Hepatocyte (in vitro differentiated cells): ENCODE measurements around the gene RSPH9. TPM values are rescaled to one million over a fixed set of nuclear protein-coding genes. Genes with fewer than 3 reads are reported as not detected.

Source experiments
- DNase-seq: peaks from one replicate; pipeline ENCODE4 v3.0.0-alpha.2; 2016; ENCODE audit warnings: low spot score
- H2AFZ ChIP-seq: fragments of 200-600 bp; sonication (generic); 2 replicates; pipeline ENCODE4 v1.6.0; 2016; ENCODE audit warnings: antibody characterized with exemption, mild to moderate bottlenecking
- H3K27ac ChIP-seq: fragments of 200-600 bp; sonication (generic); 2 replicates; pipeline ENCODE4 v1.5.1; 2016; ENCODE audit warnings: mild to moderate bottlenecking
- H3K27me3 ChIP-seq: fragments of 200-600 bp; sonication (generic); 2 replicates; pipeline ENCODE4 v1.6.1; 2016
- H3K36me3 ChIP-seq: fragments of 200-600 bp; sonication (generic); replicated peaks from 2 replicates; pipeline ENCODE4 v1.5.1; 2016; ENCODE audit warnings: low read depth; ENCODE audit not compliant: insufficient read depth
- H3K4me1 ChIP-seq: fragments of 200-600 bp; sonication (generic); 2 replicates; pipeline ENCODE4 v1.5.1; 2016; ENCODE audit warnings: mild to moderate bottlenecking, moderate library complexity; ENCODE audit not compliant: insufficient read depth
- H3K4me2 ChIP-seq: fragments of 200-600 bp; sonication (generic); 2 replicates; pipeline ENCODE4 v1.6.0; 2016
- H3K4me3 ChIP-seq: fragments of 200-600 bp; sonication (generic); 2 replicates; pipeline ENCODE4 v1.5.1; 2016; ENCODE audit warnings: mild to moderate bottlenecking
- H3K79me2 ChIP-seq: fragments of 200-600 bp; sonication (generic); 2 replicates; pipeline ENCODE4 v1.6.0; 2017; ENCODE audit warnings: mild to moderate bottlenecking
- H3K9me2 ChIP-seq: fragments of 200-600 bp; sonication (generic); replicated peaks from 2 replicates; pipeline ENCODE4 v1.6.0; 2017; ENCODE audit warnings: mild to moderate bottlenecking; ENCODE audit not compliant: insufficient read depth
- H3K9me3 ChIP-seq: fragments of 200-600 bp; sonication (generic); 2 replicates; pipeline ENCODE4 v1.5.1; 2016; ENCODE audit warnings: low read depth, mild to moderate bottlenecking
- H4K20me1 ChIP-seq: fragments of 200-600 bp; sonication (generic); 2 replicates; pipeline ENCODE4 v1.6.0; 2016; ENCODE audit warnings: mild to moderate bottlenecking; ENCODE audit not compliant: insufficient read depth, poor library complexity, severe bottlenecking
- EZH2 ChIP-seq: fragments of 200-600 bp; sonication (generic); IDR thresholded peaks from 2 replicates; pipeline ENCODE4 v1.6.1; 2016; ENCODE audit warnings: antibody characterized with exemption, mild to moderate bottlenecking, borderline replicate concordance
- EZH2phosphoT487 ChIP-seq: fragments of 200-600 bp; sonication (generic); IDR thresholded peaks from one replicate; pipeline ENCODE4 v1.6.1; 2018; ENCODE audit warnings: antibody characterized with exemption, mild to moderate bottlenecking, low read depth, moderate library complexity; ENCODE audit not compliant: unreplicated experiment, severe bottlenecking
- WGBS: methylation state at CpG from one replicate; pipeline ENCODE4 v1.1.6; 2016; ENCODE audit warnings: low lambda C conversion rate; ENCODE audit errors: missing lambda C conversion rate; 5-methylcytosine and 5-hydroxymethylcytosine counted together
- polyA plus RNA-seq: library from polyadenylated mRNA; unstranded; fragments of >200 nt; fragmentation: Nextera tagmentation; extraction: Ambion mirVana; gene quantifications from 2 replicates; pipeline ENCODE4 v1.2.1, GENCODE V29; 2016
- total RNA-seq: library from RNA; depleted of rRNA; stranded (reverse); fragments of >200 nt; gene quantifications from 2 replicates; pipeline ENCODE4 v1.2.3, GENCODE V29; 2014
- TF ChIP-seq, protein P1 (sequence below): fragments of 200-600 bp; sonication (generic); IDR thresholded peaks from 2 replicates; pipeline ENCODE4 v1.5.1; 2016; ENCODE audit warnings: antibody characterized with exemption, mild to moderate bottlenecking; ENCODE audit not compliant: poor library complexity

The RSPH9 gene
- total and polyA plus RNA-seq, 2 experiments from 2014 or later = 0.73 to 1.8 TPM

DNA sequence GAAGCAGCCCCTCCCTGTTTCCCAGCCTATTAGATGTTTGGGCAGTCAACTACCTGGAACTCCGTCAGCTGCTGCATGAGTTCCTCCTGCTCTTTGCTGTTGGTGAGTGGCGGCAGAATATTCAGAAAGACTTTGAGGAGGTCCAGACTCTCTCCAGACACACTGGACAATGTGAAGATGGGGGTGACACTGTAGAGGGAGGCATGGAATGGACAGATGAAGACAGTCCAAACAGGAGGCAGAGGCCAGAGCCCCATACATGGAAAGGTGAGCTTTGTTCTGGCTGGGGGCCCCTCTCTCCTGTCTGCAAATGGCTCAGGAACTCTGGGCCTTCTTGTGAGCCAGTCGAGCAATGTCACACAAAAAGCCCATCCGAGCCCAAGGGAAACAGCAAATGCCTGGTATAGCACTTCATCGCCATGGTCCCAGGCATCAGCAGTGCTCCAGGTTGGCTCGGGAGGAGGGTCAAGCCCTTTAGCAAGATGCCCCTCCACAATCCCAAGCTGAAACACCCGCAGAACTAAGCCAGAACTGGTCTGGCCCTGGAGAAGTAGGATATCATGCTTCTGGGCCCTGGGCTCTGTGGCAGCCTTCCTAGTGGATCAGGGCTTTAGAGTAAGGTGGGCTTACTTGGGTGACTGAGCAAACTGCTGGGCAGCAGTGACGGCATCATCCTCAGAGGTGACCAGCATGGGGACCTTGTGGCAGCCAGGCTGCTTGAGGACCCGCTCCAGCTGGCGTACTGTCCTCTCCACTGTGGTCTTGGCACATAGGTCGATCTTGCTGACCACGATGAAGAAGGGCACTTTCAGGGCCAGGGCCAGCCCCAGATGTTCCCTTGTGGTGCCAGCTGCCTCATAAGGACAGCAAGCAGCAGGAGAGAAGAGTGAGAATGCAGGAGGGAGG lies 20.7 kb upstream of the RSPH9 start:
- whole genome bisulfite sequencing = 98% methylated on average over 12 of the region's 12 CpGs
- TF ChIP-seq, protein P1, sequence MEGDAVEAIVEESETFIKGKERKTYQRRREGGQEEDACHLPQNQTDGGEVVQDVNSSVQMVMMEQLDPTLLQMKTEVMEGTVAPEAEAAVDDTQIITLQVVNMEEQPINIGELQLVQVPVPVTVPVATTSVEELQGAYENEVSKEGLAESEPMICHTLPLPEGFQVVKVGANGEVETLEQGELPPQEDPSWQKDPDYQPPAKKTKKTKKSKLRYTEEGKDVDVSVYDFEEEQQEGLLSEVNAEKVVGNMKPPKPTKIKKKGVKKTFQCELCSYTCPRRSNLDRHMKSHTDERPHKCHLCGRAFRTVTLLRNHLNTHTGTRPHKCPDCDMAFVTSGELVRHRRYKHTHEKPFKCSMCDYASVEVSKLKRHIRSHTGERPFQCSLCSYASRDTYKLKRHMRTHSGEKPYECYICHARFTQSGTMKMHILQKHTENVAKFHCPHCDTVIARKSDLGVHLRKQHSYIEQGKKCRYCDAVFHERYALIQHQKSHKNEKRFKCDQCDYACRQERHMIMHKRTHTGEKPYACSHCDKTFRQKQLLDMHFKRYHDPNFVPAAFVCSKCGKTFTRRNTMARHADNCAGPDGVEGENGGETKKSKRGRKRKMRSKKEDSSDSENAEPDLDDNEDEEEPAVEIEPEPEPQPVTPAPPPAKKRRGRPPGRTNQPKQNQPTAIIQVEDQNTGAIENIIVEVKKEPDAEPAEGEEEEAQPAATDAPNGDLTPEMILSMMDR = no peak
- TF ChIP-seq EZH2 (no peak), EZH2phosphoT487 (no peak)
- no peak overlapping the region for H3K4me3 ChIP-seq
- no peaks in the 10 kb centered on the region for H3K9me3 ChIP-seq
- no peak overlapping the region for H3K27ac ChIP-seq
- no peak overlapping the region for H2AFZ ChIP-seq
- H3K4me2 ChIP-seq = no peak overlapping the region
- H4K20me1 ChIP-seq = no peaks in the 10 kb centered on the region
- no peaks in the 10 kb centered on the region for H3K36me3 ChIP-seq
- H3K4me1 ChIP-seq = peaks cover 14% of the 10 kb centered on the region
- H3K79me2 ChIP-seq = peaks cover 24% of the 10 kb centered on the region
- DNase-seq = no peak
- no peaks in the 10 kb centered on the region for H3K27me3 ChIP-seq
- no peaks in the 10 kb centered on the region for H3K9me2 ChIP-seq

DNA sequence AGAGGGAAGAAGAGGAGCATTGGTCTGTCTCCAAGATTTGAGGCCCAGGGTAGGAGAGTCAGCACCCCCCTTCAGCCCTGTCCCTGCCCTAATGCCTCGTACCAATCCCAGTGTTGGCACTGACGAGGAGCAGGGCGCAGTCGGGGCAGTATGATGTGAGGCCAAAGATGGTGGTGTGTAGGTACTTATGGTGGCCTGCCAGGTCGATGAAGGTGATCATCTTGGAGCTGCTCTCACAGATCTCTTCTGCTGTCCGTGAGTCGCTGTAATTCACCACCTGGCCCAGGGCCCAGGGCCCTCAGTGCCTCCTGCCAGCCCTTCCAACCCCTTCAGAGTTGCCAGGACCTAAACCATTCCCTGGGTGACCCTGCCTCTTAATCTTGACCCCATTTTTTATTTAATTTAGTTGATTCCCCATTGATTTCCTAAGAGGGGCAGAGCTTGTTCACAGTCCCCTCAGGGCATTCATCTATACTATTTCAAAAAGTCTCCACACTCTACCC lies 20.0 kb upstream of the RSPH9 start:
- Histone ChIP-seq H4K20me1 (no peaks in the 10 kb centered on the region), H3K27me3 (no peaks in the 10 kb centered on the region), H3K79me2 (peaks cover 24% of the 10 kb centered on the region), H3K4me1 (peaks cover 14% of the 10 kb centered on the region), H3K36me3 (no peaks in the 10 kb centered on the region), H3K9me2 (no peaks in the 10 kb centered on the region), H3K9me3 (no peaks in the 10 kb centered on the region), H2AFZ (no peak overlapping the region), H3K27ac (no peak overlapping the region), H3K4me2 (no peak overlapping the region), H3K4me3 (no peak overlapping the region)
- DNase-seq = no peak
- TF ChIP-seq EZH2 = no peak
- no peak for TF ChIP-seq EZH2phosphoT487
- TF ChIP-seq, protein P1 = no peak
- over 99% methylated on average over 7 of the region's 7 CpGs for WGBS

DNA sequence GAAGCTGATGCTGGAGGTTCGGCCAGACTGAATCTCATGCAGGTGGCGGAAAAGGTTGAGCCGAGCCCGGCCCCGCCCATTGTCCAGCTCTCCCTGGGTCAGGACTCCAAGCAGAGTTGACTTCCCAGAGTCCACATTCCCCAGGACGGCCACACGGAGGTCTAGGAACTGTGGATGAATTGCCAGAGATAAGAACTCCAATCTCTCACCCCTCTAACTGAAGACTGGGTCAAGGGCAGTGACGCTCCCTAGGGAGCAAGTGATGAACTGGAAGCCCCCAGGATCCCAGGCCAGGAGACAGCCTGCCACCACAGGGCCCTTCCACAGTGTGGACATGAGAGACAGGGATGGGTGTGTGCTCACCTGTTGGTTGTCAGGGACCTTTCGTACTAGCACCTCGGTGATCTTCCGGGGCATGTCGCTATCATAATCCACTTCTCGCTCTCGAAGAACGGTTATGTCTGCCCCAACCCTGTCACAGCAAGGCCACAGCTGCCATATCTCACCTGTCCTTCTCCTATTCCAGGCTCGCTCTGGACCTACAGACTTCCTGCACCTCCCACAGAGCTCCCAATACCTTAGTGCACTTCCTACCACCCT lies 19.3 kb upstream of the RSPH9 start:
- DNase-seq = no peak
- no peaks in the 10 kb centered on the region for H3K36me3 ChIP-seq
- TF ChIP-seq EZH2 = no peak
- TF ChIP-seq, protein P1 = no peak
- TF ChIP-seq EZH2phosphoT487 = no peak
- no peak overlapping the region for H3K27ac ChIP-seq
- peaks cover 24% of the 10 kb centered on the region for H3K79me2 ChIP-seq
- H3K4me3 ChIP-seq = no peak overlapping the region
- 93% methylated on average over 16 of the region's 16 CpGs for WGBS
- H3K9me3 ChIP-seq = no peaks in the 10 kb centered on the region
- H3K9me2 ChIP-seq = no peaks in the 10 kb centered on the region
- no peak overlapping the region for H3K4me2 ChIP-seq
- no peaks in the 10 kb centered on the region for H4K20me1 ChIP-seq
- H2AFZ ChIP-seq = no peak overlapping the region
- peaks cover 14% of the 10 kb centered on the region for H3K4me1 ChIP-seq
- H3K27me3 ChIP-seq = no peaks in the 10 kb centered on the region
